Activated naive CD4-positive, alpha-beta T cell treated with anti-CD3 and anti-CD28 coated beads, Interleukin-2, amount 50 U/mL, for 72 hours (primary cell): ENCODE measurements around the gene RUNX1. TPM values are rescaled to one million over a fixed set of nuclear protein-coding genes. Genes with fewer than 3 reads are reported as not detected.
"Not testable (repeated sequence)": the region's sequence is repeated elsewhere in the genome, so short reads cannot be mapped to it uniquely, and the experiment has no call there.

ENCODE experiments used
- ATAC-seq, 2 donors: fragments of 150-1000 bp; cut with Tn5 transposase; 2 replicates each; pipeline ENCODE4 v1.10.0; 2021; ENCODE audit warnings: mild to moderate bottlenecking in 2 of 2, moderate library complexity in 2 of 2
- DNase-seq, 2 donors: peaks; one replicate each; pipeline ENCODE4 v3.0.0; 2021 to 2022; ENCODE audit warnings: low spot score in 2 of 2
- H3K27ac Mint-ChIP-seq, 2 donors: one replicate each; pipeline ENCODE4 v1.8.0; 2022; ENCODE audit warnings: mild to moderate bottlenecking in 2 of 2, mixed read lengths in 2 of 2
- H3K36me3 Mint-ChIP-seq, 2 donors: one replicate each; pipeline ENCODE4 v1.8.0; 2022; ENCODE audit warnings: mixed read lengths in 2 of 2
- H3K9me3 Mint-ChIP-seq, 2 donors: one replicate each; pipeline ENCODE4 v1.8.0; 2022; ENCODE audit warnings: mixed read lengths in 2 of 2
- total RNA-seq, 2 donors: library from RNA; stranded (reverse); gene quantifications; one replicate each; pipeline ENCODE4 v1.2.3, GENCODE V29; 2022

Gene RUNX1
- total RNA-seq, 2 donors from 2014 or later: 44.9 to 80.4 TPM

DNA sequence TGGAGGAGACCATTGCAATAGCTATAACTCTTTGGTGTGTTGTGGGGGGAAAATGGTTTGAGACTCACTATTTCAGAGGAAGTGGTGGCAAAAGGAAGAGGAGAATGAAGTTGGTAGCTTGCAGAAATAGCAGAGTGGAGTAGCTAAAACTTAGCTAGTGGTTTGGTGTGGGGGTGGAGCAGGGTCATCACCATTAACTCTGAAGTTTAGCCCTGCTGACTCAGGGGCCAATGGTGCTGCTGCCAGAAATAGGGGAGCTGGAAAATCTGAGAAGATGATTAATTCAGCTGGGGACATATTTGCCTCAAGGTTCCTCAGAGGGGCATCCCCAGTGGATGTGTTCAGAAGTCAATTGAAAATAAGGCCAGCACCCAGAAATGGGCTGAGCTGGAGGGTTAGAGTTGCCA lies 65.4 kb downstream of the RUNX1 start:
- Mint-ChIP-seq H3K9me3 (no peaks in the 10 kb centered on the region), H3K27ac (peak overlapping the region; percentile 89 to 92), H3K36me3 (peaks cover 4 to 11% of the 10 kb centered on the region in 2 donors)
- ATAC-seq: peak; percentile 36 to 60
- DNase-seq: peak; percentile 53 to 83

DNA sequence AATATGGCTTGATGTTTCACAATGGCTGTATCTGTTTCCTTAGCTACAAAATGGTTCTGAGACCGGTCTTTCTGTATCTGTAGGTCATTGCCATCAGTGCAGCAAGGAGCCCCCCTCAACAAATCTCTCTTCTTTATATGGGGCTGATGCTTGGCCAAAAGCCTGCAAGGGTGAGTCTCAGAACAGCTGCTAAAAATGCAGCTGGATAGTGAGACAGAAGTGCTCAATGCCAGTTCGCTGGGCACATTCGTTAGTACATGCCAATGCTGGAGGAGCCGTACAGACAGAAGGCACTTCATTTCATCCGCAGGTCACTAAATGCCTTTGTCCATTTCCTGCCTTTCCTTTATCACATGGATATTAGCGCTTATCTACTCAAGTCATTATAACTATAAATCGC lies 67.3 kb downstream of the RUNX1 start:
- Mint-ChIP-seq H3K36me3 (peaks cover 4 to 11% of the 10 kb centered on the region in 2 donors), H3K27ac (no peak overlapping the region), H3K9me3 (no peaks in the 10 kb centered on the region)
- no peak for ATAC-seq
- no peak for DNase-seq

DNA sequence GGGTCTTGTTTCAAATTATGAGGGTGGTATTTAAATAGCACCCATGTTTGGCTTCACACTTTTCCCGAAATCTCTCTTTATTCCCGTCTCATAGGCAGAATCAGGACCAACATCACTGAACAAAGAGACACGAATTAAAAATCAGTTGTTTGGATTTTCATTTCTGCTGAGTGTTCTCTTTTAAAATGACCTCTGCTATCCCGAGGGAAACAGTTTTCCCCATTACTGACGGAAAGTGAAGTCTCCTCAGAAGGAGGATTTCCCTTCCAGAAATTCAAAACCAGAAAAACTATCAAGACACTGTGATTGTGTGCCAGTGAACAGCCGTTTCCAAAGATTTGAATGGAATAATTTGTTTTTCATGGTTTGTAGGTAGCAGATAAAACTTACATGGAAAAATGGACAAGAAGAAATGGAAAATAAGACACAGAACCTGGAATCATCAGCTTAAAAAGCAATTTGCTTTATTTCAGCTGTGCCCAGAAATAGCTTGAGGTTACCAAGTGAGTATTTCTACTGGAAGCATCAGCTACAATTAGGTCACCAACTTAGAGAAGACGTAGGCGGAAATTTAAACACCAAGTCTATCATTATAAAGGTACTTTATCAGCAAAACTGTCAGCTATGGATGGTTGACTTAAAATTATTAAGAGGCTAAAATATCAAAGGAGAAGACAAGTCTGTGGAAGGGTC lies 68.5 kb downstream of the RUNX1 start:
- H3K36me3 Mint-ChIP-seq: peaks cover 8 to 14% of the 10 kb centered on the region in 2 donors
- no peak overlapping the region for H3K27ac Mint-ChIP-seq
- ATAC-seq (no peak), DNase-seq (no peak)
- no peaks in the 10 kb centered on the region for H3K9me3 Mint-ChIP-seq

- H3K27ac Mint-ChIP-seq: no peak overlapping the region
- no peaks in the 10 kb centered on the region for H3K9me3 Mint-ChIP-seq
- DNase-seq (no peak), ATAC-seq (peak in 1 of 2 donors; percentile 57)
- H3K36me3 Mint-ChIP-seq: peaks cover 12% of the 10 kb centered on the region in 2 donors
These were observed 69.7 kb downstream of the RUNX1 start for GRCh38 chr21:34979383-34979782.

DNA sequence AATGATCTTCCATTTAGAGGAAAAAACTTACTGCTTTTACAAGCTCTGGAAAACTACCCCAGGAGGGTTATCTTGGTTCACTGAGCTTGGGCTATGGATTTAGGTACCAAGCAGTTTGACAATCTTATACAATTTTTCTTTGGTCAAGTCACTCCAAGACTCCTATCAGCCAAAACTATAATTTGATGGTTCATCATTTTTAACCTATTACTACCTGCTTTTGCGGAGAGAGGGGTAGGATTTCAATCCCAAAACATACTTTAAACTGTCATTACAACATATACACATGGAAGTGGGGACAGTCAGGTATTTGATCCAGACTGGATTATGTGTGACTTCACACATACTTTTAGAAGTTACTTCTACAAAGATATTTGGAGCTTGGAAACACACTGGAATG lies 71.8 kb downstream of the RUNX1 start:
- ATAC-seq: no peak
- H3K27ac Mint-ChIP-seq: no peak overlapping the region
- no peak for DNase-seq
- no peaks in the 10 kb centered on the region for H3K9me3 Mint-ChIP-seq
- H3K36me3 Mint-ChIP-seq: peaks cover 12 to 25% of the 10 kb centered on the region in 2 donors

GRCh38 chr21:34974162-34974981 lies 74.7 kb downstream of the RUNX1 start:
- H3K9me3 Mint-ChIP-seq: peaks cover 0 to 5% of the 10 kb centered on the region in 2 donors
- peak; percentile 64 to 75 for DNase-seq
- ATAC-seq: peak; percentile 82 to 93
- peak overlapping the region; percentile 80 to 89 for H3K27ac Mint-ChIP-seq
- H3K36me3 Mint-ChIP-seq: peaks cover 8 to 28% of the 10 kb centered on the region in 2 donors

DNA sequence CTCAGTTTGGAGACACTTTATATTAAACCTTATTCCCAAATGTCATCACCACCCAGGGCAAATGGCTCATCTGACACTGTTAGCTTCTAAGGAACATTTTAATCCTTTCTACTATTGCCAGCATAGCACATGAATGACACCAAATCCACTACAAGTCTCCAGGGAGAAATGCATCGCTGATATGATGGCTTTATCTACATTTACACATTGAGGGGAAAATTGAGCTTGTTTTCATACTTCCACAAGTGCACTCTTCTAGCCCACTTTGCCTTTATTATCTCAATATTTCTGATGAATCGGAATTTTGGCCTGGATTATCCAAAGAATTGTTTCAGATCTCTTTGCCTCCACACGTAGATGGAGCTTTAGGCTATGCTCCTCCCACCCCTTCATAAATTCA lies 75.4 kb downstream of the RUNX1 start:
- H3K9me3 Mint-ChIP-seq: peaks cover 0 to 5% of the 10 kb centered on the region in 2 donors
- ATAC-seq: no peak
- DNase-seq: no peak
- H3K36me3 Mint-ChIP-seq: peaks cover 8 to 32% of the 10 kb centered on the region in 2 donors
- H3K27ac Mint-ChIP-seq: peak overlapping the region; percentile 80 to 89

DNA sequence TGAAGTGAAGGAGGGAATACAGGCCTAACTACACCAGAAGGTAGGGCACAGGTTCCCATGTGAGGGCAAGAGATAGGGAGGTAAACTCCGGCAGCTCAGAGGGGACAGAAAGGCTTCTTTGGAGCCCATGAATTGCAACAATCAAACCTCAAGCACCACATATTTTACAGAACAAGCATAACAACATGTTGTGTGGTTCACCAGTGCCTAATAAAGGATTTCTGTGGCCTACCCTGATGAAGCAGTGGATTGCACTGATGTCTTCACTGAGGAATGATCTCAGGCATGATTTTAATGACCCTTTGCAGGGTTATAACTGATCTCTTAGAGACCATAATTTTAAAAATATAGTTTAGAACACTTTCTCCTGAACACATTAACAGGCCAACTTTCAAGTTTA lies 77.4 kb downstream of the RUNX1 start:
- Mint-ChIP-seq H3K36me3 (peaks cover 8 to 32% of the 10 kb centered on the region in 2 donors), H3K27ac (no peak overlapping the region), H3K9me3 (peaks cover 0 to 5% of the 10 kb centered on the region in 2 donors)
- DNase-seq: no peak
- ATAC-seq: no peak

DNA sequence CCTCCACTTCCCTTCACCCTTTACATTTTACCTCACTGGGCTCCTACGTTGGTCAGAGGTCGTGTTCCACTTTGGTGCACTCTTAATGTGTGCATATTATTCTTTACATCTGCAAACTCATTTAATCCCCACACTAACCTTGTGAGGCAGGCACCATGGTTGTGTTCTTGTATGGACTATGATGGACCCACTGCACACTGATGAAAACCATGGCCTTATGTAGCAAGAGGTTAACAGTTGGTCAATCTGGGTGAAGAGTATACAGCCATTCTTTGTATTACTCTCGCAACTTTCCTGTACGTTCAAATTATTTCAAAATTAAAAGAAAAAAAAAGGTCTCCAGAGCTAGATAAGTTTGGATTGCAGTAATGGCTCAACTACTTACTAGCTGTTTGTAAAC lies 78.5 kb downstream of the RUNX1 start:
- H3K36me3 Mint-ChIP-seq: peaks cover 4 to 32% of the 10 kb centered on the region in 2 donors
- H3K27ac Mint-ChIP-seq: peak overlapping the region in 1 of 2 donors; percentile 99
- peaks cover 0 to 5% of the 10 kb centered on the region in 2 donors for H3K9me3 Mint-ChIP-seq
- ATAC-seq (no peak), DNase-seq (no peak)

GRCh38 chr21:34970167-34970500 lies 79.0 kb downstream of the RUNX1 start:
- peaks cover 0 to 5% of the 10 kb centered on the region in 2 donors for H3K9me3 Mint-ChIP-seq
- DNase-seq: no peak
- ATAC-seq: no peak
- H3K36me3 Mint-ChIP-seq: peaks cover 0 to 29% of the 10 kb centered on the region in 2 donors
- peak overlapping the region in 1 of 2 donors; percentile 99 for H3K27ac Mint-ChIP-seq

- Mint-ChIP-seq H3K36me3 (peaks cover 0 to 29% of the 10 kb centered on the region in 2 donors), H3K9me3 (peaks cover 0 to 5% of the 10 kb centered on the region in 2 donors), H3K27ac (peak overlapping the region; percentile 99 to 100)
- ATAC-seq (peak in 1 of 2 donors; percentile 4), DNase-seq (no peak)
These were observed 79.5 kb downstream of the RUNX1 start for GRCh38 chr21:34969423-34970166.

DNA sequence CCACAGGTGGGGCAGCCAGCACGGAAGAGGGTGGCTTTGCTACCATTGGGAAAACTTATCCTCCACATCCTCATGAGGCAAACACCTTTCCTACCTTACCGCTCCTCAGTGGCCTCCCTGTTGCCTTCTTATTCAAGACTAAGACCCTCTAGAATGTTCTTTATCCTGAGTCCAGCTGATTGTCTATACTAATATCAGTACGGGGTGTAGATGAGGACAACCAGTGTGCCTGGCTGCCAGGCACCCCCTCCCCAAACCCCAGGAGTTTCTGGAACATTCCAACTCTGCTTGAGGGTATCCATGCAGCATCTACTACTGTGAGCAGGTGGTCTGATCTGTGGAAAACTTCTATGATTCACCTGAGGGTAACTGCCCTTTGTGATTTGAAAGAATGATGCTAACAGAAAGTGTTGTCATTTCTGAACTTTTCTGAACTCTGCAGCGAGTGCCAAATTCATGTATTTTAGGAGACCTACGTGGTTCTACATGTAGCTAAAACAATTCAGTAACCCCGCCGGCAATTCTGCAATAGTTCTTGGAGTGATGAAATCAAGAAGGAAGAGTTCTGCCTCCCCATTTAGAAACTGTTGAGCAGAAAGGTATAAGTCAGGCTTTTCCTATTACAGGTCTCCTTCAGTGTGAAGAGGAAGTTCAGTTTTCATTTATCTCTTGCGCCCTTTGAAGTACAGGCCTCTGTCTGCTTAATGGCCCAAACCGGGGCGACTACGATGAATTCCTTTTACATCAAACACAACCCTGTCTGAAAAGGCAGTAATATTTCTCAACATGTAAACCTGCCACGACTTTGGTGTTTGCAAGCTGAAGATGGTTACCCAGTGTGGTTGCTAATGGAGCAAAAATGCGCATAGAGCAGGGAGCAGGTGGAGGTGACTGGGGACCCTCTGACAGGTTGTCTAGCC lies 80.4 kb downstream of the RUNX1 start:
- ATAC-seq: peak; percentile 70 to 72
- H3K9me3 Mint-ChIP-seq: peaks cover 0 to 5% of the 10 kb centered on the region in 2 donors
- DNase-seq: peak in 1 of 2 donors; percentile 59
- peaks cover 2 to 25% of the 10 kb centered on the region in 2 donors for H3K36me3 Mint-ChIP-seq
- peak overlapping the region; percentile 99 to 100 for H3K27ac Mint-ChIP-seq

DNA sequence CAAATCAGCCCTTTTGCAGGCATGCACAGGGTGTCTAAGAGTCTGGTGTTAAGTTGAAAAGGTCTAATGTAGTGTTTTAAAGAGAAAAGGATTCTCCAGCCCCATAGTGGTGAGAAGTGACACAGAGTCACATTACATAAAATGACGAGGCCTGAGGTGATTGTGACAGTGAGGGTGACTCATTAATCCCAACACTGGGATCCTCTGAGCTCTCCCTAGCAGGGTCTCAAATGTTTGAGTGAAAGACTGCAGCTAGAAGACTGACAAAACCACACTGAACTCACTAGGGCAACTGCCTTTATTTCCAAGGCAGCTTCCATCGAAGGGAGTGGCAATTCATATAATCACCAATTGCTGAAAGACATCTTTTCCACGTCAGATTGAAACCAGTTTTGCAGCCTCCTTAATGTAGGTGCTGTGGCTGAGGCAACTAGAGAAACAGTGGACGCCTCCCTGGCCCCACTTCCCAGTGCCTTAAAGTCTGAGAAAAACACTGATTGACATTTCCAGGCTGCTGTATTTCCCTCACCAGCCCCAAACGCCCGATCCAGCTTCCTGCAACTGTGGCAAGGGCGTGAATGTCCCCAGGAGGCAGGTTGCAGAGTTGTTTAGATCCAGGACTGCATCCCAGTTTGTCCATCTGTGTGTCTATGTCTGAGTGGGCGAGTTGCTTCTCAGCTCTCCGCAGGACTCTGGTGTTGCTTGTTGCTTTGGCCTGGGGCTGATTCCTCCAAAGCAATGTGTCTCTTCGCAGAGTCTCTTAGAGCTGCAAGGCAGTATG lies 81.4 kb downstream of the RUNX1 start:
- peak; percentile 68 to 76 for ATAC-seq
- H3K9me3 Mint-ChIP-seq: peaks cover 0 to 5% of the 10 kb centered on the region in 2 donors
- H3K36me3 Mint-ChIP-seq: peaks cover 5 to 25% of the 10 kb centered on the region in 2 donors
- peak in 1 of 2 donors; percentile 61 for DNase-seq
- peak overlapping the region; percentile 99 to 100 for H3K27ac Mint-ChIP-seq

DNA sequence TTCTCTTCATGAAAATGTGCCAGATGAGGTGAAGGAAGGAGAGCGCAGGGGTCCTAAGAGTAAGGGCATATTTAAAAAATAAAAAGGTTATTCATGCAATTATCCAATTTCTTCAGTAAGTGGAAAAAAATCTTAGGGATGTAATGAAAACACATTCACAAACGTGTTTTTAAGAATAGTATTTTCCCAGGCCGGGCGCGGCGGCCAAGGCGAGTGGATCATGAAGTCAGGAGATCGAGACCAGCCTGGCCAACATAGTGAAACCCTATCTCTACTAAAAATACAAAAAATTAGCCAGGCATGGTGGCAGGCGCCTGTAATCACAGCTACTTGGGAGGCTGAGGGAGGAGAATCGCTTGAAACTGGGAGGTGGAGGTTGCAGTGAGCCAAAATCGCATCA lies 82.2 kb downstream of the RUNX1 start:
- DNase-seq, ATAC-seq, H3K9me3 Mint-ChIP-seq: not testable (repeated sequence)
- Mint-ChIP-seq H3K36me3 (peaks cover 5 to 23% of the 10 kb centered on the region in 2 donors), H3K27ac (peak overlapping the region; percentile 99 to 100)
